ENCODE data around the gene ST6GAL1. TPM values are rescaled to one million over a fixed set of nuclear protein-coding genes. Genes with fewer than 3 reads are reported as not detected.

ST6GAL1 gene
- total and polyA plus RNA-seq, 2 of the 4 experiments (the other 2 are of a cell fraction), result 1.4 to 2.9 TPM

- Histone ChIP-seq H4K91ac (ENCODE audit: insufficient read depth, low read depth, low read length) (no peak overlapping the region), H3K56ac (ENCODE audit: extremely low read depth, insufficient read depth, low read length) (no peak overlapping the region), H2AK5ac (ENCODE audit: low read depth, low read length) (no peak overlapping the region), H4K20me1 (ENCODE audit: insufficient read depth, low read length) (no peaks in the 10 kb centered on the region), H3K9me3 (ENCODE audit: control insufficient read depth, insufficient read depth, low read length) (no peaks in the 10 kb centered on the region), H3K14ac (replicated peaks; ENCODE audit: low read depth, low read length) (no peak overlapping the region), H3K27ac (ENCODE audit: insufficient read depth, low read length) (no peak overlapping the region), H2BK20ac (ENCODE audit: low read depth, low read length) (no peak overlapping the region), H2AK9ac (replicated peaks; ENCODE audit: low read depth, low read length, poor library complexity) (no peak overlapping the region), H3K4me3 (ENCODE audit: insufficient read depth, low read depth, low read length) (no peak overlapping the region), H3K4ac (ENCODE audit: low read depth, low read length) (no peak overlapping the region), H2AFZ (replicated peaks; ENCODE audit: low read length, poor library complexity) (no peak overlapping the region), H2BK5ac (ENCODE audit: low read depth, low read length, poor library complexity, severe bottlenecking) (no peak overlapping the region), H4K8ac (ENCODE audit: low read depth in 2 of 2, low read length in 2 of 2) (no peak overlapping the region), H3K9ac (ENCODE audit: low read depth, low read length) (no peak overlapping the region), H3K27me3 (ENCODE audit: control insufficient read depth, insufficient read depth, low read length) (no peaks in the 10 kb centered on the region), H2BK120ac (ENCODE audit: low read depth, low read length) (no peak overlapping the region), H2BK15ac (ENCODE audit: low read depth, low read length) (no peak overlapping the region), H4K5ac (ENCODE audit: low read depth, low read length) (no peak overlapping the region), H3K79me1 (ENCODE audit: low read depth in 1 of 2, low read length in 2 of 2) (no peaks in the 10 kb centered on the region), H3K23ac (ENCODE audit: low read depth, low read length) (no peak overlapping the region), H3K4me2 (ENCODE audit: low read depth, low read length) (no peak overlapping the region), H3K18ac (ENCODE audit: low read depth, low read length) (no peak overlapping the region), H3K36me3 (ENCODE audit: control insufficient read depth, insufficient read depth, low read length) (no peaks in the 10 kb centered on the region), H3K9me1 (ENCODE audit: insufficient read depth, low read length) (no peaks in the 10 kb centered on the region; the same call in 1 of the 2 replicates), H3K4me1 (ENCODE audit: control insufficient read depth, insufficient read depth, low read length) (no peaks in the 10 kb centered on the region; the same call in 1 of the 2 replicates)
- dilution Hi-C loops (cut with HindIII; ENCODE audit: low sequenced_read_pairs, unreplicated experiment), result no loop called here
- TF ChIP-seq RFX5 (IDR thresholded peaks at IDR 0.05; ENCODE audit: low read depth, low read length), result no peak
- no peak for TF ChIP-seq USF2 (IDR thresholded peaks at IDR 0.05; ENCODE audit: low read depth, low read length)
- no peak for DNase-seq
- ChIA-PET CTCF (interaction anchor here (0.9 kb wide), 2 partner anchors 12 to 77 kb away, joined by 3 to 5 read pairs; no protein-coding TSS in a partner anchor), POLR2A (ENCODE audit: unreplicated experiment) (no interaction called here)
- intact Hi-C loops (cut with micrococcal nuclease), result no loop called here
- in situ Hi-C loops (cut with MboI; ENCODE audit: low sequenced_read_pairs), result no loop called here
- no CpG with 5 or more reads among the region's 5 CpGs for WGBS, 2 experiments (ENCODE audit: extremely low coverage in 2 of 2, insufficient read length in 1 of 2)
- ATAC-seq (ENCODE audit: low read depth), result no peak
- no TSS peak for BruUV-seq (replicated peaks)
Measured at GRCh38 chr3:187084126-187084525, 153.8 kb downstream of the ST6GAL1 start.
